ENCODE measurements around the gene GLS2.
A peak's percentile ranks its signal among the peaks of the same experiment; 100 is the strongest.
"Not testable (repeated sequence)": the region's sequence is repeated elsewhere in the genome, so short reads cannot be mapped to it uniquely, and the experiment has no call there.

Gene GLS2

GRCh38 chr12:56496704-56497103 is 8.7 kb upstream of the GLS2 start:
- H3K27ac ChIP-seq (ENCODE audit: low read length); H3K4me3 ChIP-seq (ENCODE audit: low read depth in 1 of 2, low read length in 2 of 2); H2AFZ ChIP-seq (ENCODE audit: low read depth, low read length); H3K4me1 ChIP-seq (ENCODE audit: insufficient read depth, low read length); H3K79me2 ChIP-seq (ENCODE audit: insufficient read depth, low read length); H3K27me3 ChIP-seq (ENCODE audit: insufficient read depth, low read length, poor library complexity); ATAC-seq (ENCODE audit: insufficient read depth, low read depth); H4K20me1 ChIP-seq (ENCODE audit: insufficient read depth, low read length); H3K9me3 ChIP-seq (ENCODE audit: insufficient read depth, low read length, severe bottlenecking); H3K9ac ChIP-seq (ENCODE audit: low read depth, low read length); H3K36me3 ChIP-seq (ENCODE audit: insufficient read depth, low read length): not testable (repeated sequence)
- peak overlapping the region; percentile 44; the same call in 1 of the 2 replicates for H3K4me2 ChIP-seq (ENCODE audit: insufficient read depth, low read length)
- TF ChIP-seq CTCF (IDR thresholded peaks at IDR 0.05; ENCODE audit: borderline replicate concordance, extremely low read depth, low read length, poor library complexity, severe bottlenecking) = peak; percentile 45
- peak; percentile 60 for DNase-seq

GRCh38 chr12:56494481-56494880 is 6.5 kb upstream of the GLS2 start:
- ATAC-seq (ENCODE audit: insufficient read depth, low read depth) = not testable (repeated sequence)

GRCh38 chr12:56494106-56494415 is 6.1 kb upstream of the GLS2 start:
- H2AFZ ChIP-seq (ENCODE audit: low read depth, low read length); H3K4me2 ChIP-seq (ENCODE audit: insufficient read depth, low read length); H3K9ac ChIP-seq (ENCODE audit: low read depth, low read length); H3K4me1 ChIP-seq (ENCODE audit: insufficient read depth, low read length); H4K20me1 ChIP-seq (ENCODE audit: insufficient read depth, low read length); H3K4me3 ChIP-seq (ENCODE audit: low read depth in 1 of 2, low read length in 2 of 2); H3K79me2 ChIP-seq (ENCODE audit: insufficient read depth, low read length); H3K9me3 ChIP-seq (ENCODE audit: insufficient read depth, low read length, severe bottlenecking); H3K27ac ChIP-seq (ENCODE audit: low read length); ATAC-seq (ENCODE audit: insufficient read depth, low read depth); DNase-seq; H3K27me3 ChIP-seq (ENCODE audit: insufficient read depth, low read length, poor library complexity); H3K36me3 ChIP-seq (ENCODE audit: insufficient read depth, low read length): not testable (repeated sequence)

More at GRCh38 chr12:56494481-56494880, 6.5 kb upstream of the GLS2 start:
- H3K27me3 ChIP-seq (ENCODE audit: insufficient read depth, low read length, poor library complexity); H3K27ac ChIP-seq (ENCODE audit: low read length); H2AFZ ChIP-seq (ENCODE audit: low read depth, low read length); H3K4me2 ChIP-seq (ENCODE audit: insufficient read depth, low read length); H3K79me2 ChIP-seq (ENCODE audit: insufficient read depth, low read length); H3K9me3 ChIP-seq (ENCODE audit: insufficient read depth, low read length, severe bottlenecking); H3K36me3 ChIP-seq (ENCODE audit: insufficient read depth, low read length); H3K4me3 ChIP-seq (ENCODE audit: low read depth in 1 of 2, low read length in 2 of 2); H3K9ac ChIP-seq (ENCODE audit: low read depth, low read length); H4K20me1 ChIP-seq (ENCODE audit: insufficient read depth, low read length); DNase-seq; H3K4me1 ChIP-seq (ENCODE audit: insufficient read depth, low read length): not testable (repeated sequence)

DNA sequence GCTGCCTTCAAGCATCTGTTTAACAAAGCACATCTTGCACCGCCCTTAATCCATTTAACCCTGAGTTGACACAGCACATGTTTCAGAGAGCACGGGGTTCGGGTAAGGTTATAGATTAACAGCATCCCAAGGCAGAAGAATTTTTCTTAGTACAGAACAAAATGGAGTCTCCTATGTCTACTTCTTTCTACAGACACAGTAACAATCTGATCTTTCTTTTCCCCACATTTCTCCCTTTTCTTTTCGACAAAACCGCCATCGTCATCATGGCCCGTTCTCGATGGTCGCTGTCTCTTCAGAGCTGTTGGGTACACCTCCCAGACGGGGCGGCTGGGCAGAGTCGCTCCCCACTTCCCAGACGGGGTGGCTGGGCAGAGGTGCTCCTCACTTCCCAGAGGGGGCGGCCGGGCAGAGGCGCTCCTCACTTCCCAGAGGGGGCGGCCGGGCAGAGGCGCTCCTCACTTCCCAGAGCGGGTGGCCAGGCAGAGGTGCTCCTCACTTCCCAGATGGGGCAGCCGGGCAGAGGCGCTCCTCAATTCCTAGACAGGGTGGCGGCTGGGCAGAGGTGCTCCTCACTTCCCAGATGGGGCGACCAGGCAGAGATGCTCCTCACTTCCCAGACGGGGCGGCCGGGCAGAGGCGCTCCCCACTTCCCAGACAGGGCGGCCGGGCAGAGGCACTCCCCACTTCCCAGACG is 5.6 kb upstream of the GLS2 start:
- not testable (repeated sequence) for H3K27me3 ChIP-seq (ENCODE audit: insufficient read depth, low read length, poor library complexity); H3K4me1 ChIP-seq (ENCODE audit: insufficient read depth, low read length); DNase-seq; H3K79me2 ChIP-seq (ENCODE audit: insufficient read depth, low read length); H3K36me3 ChIP-seq (ENCODE audit: insufficient read depth, low read length); H3K9ac ChIP-seq (ENCODE audit: low read depth, low read length); H4K20me1 ChIP-seq (ENCODE audit: insufficient read depth, low read length); ATAC-seq (ENCODE audit: insufficient read depth, low read depth); H3K9me3 ChIP-seq (ENCODE audit: insufficient read depth, low read length, severe bottlenecking); H3K27ac ChIP-seq (ENCODE audit: low read length); H3K4me2 ChIP-seq (ENCODE audit: insufficient read depth, low read length); H3K4me3 ChIP-seq (ENCODE audit: low read depth in 1 of 2, low read length in 2 of 2); H2AFZ ChIP-seq (ENCODE audit: low read depth, low read length)

DNA sequence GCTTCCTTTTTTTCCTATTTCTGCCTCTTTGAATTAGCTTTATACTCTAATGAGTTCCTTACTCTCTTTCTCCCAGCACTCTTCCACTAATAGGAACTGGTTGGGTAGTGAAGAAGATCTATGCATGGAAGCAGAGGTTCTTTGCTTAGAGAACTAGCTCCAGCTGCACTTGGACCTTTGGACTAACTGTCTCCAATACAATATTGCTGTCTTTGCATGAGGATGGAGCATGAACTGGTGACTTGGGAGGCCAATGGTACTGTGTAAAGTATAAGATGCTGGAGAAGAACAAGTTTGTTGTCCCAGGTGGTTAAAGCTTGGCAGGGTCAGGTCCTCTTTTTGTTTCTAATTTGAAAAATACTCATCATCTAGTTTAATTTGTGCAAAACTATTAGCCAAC is 2.4 kb upstream of the GLS2 start:
- no peak overlapping the region for H3K4me3 ChIP-seq (ENCODE audit: low read depth in 1 of 2, low read length in 2 of 2)
- peaks cover 7% of the 10 kb centered on the region for H3K27me3 ChIP-seq (ENCODE audit: insufficient read depth, low read length, poor library complexity)
- H3K79me2 ChIP-seq (ENCODE audit: insufficient read depth, low read length) = no peaks in the 10 kb centered on the region
- DNase-seq (no peak), ATAC-seq (ENCODE audit: insufficient read depth, low read depth) (no peak)
- H3K4me2 ChIP-seq (ENCODE audit: insufficient read depth, low read length) = no peak overlapping the region
- H3K9me3 ChIP-seq (ENCODE audit: insufficient read depth, low read length, severe bottlenecking) = no peaks in the 10 kb centered on the region
- H3K4me1 ChIP-seq (ENCODE audit: insufficient read depth, low read length) = no peaks in the 10 kb centered on the region
- no peaks in the 10 kb centered on the region for H3K36me3 ChIP-seq (ENCODE audit: insufficient read depth, low read length)
- TF ChIP-seq CTCF (IDR thresholded peaks at IDR 0.05; ENCODE audit: borderline replicate concordance, extremely low read depth, low read length, poor library complexity, severe bottlenecking) = no peak
- no peak for TF ChIP-seq EZH2 (IDR thresholded peaks at IDR 0.05; ENCODE audit: borderline replicate concordance, low read depth, low read length, severe bottlenecking)
- H3K27ac ChIP-seq (ENCODE audit: low read length) = no peak overlapping the region
- H2AFZ ChIP-seq (ENCODE audit: low read depth, low read length) = no peak overlapping the region
- H3K9ac ChIP-seq (ENCODE audit: low read depth, low read length) = no peak overlapping the region
- no peaks in the 10 kb centered on the region for H4K20me1 ChIP-seq (ENCODE audit: insufficient read depth, low read length)
